ENCODE results near the gene KDM2B.

GRCh38 chr12:121452985-121453360 lies 127.8 kb downstream of the KDM2B start:
- TF ChIP-seq SPI1 (IDR thresholded peaks at IDR 0.05; ENCODE audit: borderline replicate concordance, insufficient read depth, low read depth, low read length) (no peak), USF1 (IDR thresholded peaks at IDR 0.05; ENCODE audit: borderline replicate concordance, extremely low read length, insufficient read depth, low read depth, low read length) (no peak), POLR2AphosphoS5 (IDR thresholded peaks at IDR 0.05; ENCODE audit: low read length) (no peak), BMI1 (IDR thresholded peaks at IDR 0.05; ENCODE audit: borderline replicate concordance) (no peak)

All from GM12878 (cell line).